ENCODE results near the gene MBOAT7.
"Not testable (repeated sequence)": the region's sequence is repeated elsewhere in the genome, so short reads cannot be mapped to it uniquely, and the experiment has no call there.

MBOAT7 gene

GRCh38 chr19:54209058-54209810 lies 19.9 kb upstream of the MBOAT7 start:
- DNase-seq (ENCODE audit: low read depth): no peak

- no peak for DNase-seq (ENCODE audit: low read depth)
These were observed 19.3 kb upstream of the MBOAT7 start for GRCh38 chr19:54208784-54209057.

GRCh38 chr19:54207983-54208783 lies 18.8 kb upstream of the MBOAT7 start:
- DNase-seq (ENCODE audit: low read depth): no peak

GRCh38 chr19:54207676-54207982 lies 18.2 kb upstream of the MBOAT7 start:
- DNase-seq (ENCODE audit: low read depth): no peak

GRCh38 chr19:54207193-54207592 lies 17.8 kb upstream of the MBOAT7 start:
- DNase-seq (ENCODE audit: low read depth): not testable (repeated sequence)

- DNase-seq (ENCODE audit: low read depth): no peak
These were observed 17.4 kb upstream of the MBOAT7 start for GRCh38 chr19:54206831-54207177.

GRCh38 chr19:54206030-54206830 lies 16.9 kb upstream of the MBOAT7 start:
- no peak for DNase-seq (ENCODE audit: low read depth)

GRCh38 chr19:54204767-54205468 lies 15.5 kb upstream of the MBOAT7 start:
- DNase-seq (ENCODE audit: low read depth): no peak

- no peak for DNase-seq (ENCODE audit: low read depth)
These were observed 13.8 kb upstream of the MBOAT7 start for GRCh38 chr19:54203151-54203611.

- DNase-seq (ENCODE audit: low read depth): no peak
These were observed 12.6 kb upstream of the MBOAT7 start for GRCh38 chr19:54201980-54202379.

- no peak for DNase-seq (ENCODE audit: low read depth)
These were observed 11.9 kb upstream of the MBOAT7 start for GRCh38 chr19:54201172-54201701.

- DNase-seq (ENCODE audit: low read depth): no peak
These were observed 10.0 kb upstream of the MBOAT7 start for GRCh38 chr19:54199401-54199800.

GRCh38 chr19:54197121-54197520 lies 7.7 kb upstream of the MBOAT7 start:
- DNase-seq (ENCODE audit: low read depth): no peak

GRCh38 chr19:54196536-54196935 lies 7.2 kb upstream of the MBOAT7 start:
- DNase-seq (ENCODE audit: low read depth): no peak

GRCh38 chr19:54194463-54194862 lies 5.1 kb upstream of the MBOAT7 start:
- not testable (repeated sequence) for DNase-seq (ENCODE audit: low read depth)

GRCh38 chr19:54193011-54193410 lies 3.6 kb upstream of the MBOAT7 start:
- no peak for DNase-seq (ENCODE audit: low read depth)

- no peak for DNase-seq (ENCODE audit: low read depth)
These were observed 2.6 kb upstream of the MBOAT7 start for GRCh38 chr19:54191811-54192453.

- peak; percentile 82 for DNase-seq (ENCODE audit: low read depth)
These were observed 1.8 kb upstream of the MBOAT7 start, which contains the start of gene TSEN34 for GRCh38 chr19:54191011-54191810. Gene TSEN34 (plus strand): TSS chr19:54191308. CDS start chr19:54191365, 57 bp downstream.

GRCh38 chr19:54190503-54191010 lies 1.2 kb upstream of the MBOAT7 start:
- DNase-seq (ENCODE audit: low read depth): peak; percentile 100
